Ascending aorta (tissue), 2 donors: ENCODE results near the gene CSMD2. TPM values are rescaled to one million over a fixed set of nuclear protein-coding genes. Genes with fewer than 3 reads are reported as not detected.

Experiments
- DNase-seq, 2 donors: peaks; one replicate each; pipeline ENCODE4 v3.0.0-alpha.2; 2019; ENCODE audit warnings: low spot score in 2 of 2
- H3K27ac ChIP-seq, 2 donors: fragments of 200-600 bp; sonication (generic); one replicate each; pipeline ENCODE4 v1.5.1; 2016 to 2017; ENCODE audit warnings: mild to moderate bottlenecking in 1 of 2
- H3K27me3 ChIP-seq: fragments of 200-600 bp; sonication (generic); one replicate; pipeline ENCODE4 v1.5.1; 2017
- H3K36me3 ChIP-seq, 2 donors: fragments of 200-600 bp; sonication (generic); one replicate each; pipeline ENCODE4 v1.5.1; 2016
- H3K4me1 ChIP-seq, 2 donors: fragments of 200-600 bp; sonication (generic); one replicate each; pipeline ENCODE4 v1.5.1; 2016 to 2017; ENCODE audit warnings: mild to moderate bottlenecking in 1 of 2
- H3K4me3 ChIP-seq, 2 donors: fragments of 200-600 bp; sonication (generic); one replicate each; pipeline ENCODE4 v1.5.1; 2016 to 2017; ENCODE audit warnings: mild to moderate bottlenecking in 1 of 2
- H3K9me3 ChIP-seq, 2 donors: fragments of 200-600 bp; sonication (generic); one replicate each; pipeline ENCODE4 v1.5.1; 2016
- intact Hi-C: fragments of 100-400 bp; cut with DNase I; formaldehyde crosslinking; loops from one replicate; pipeline ENCODE4 v1.15.1; 2023
- total RNA-seq: library from RNA; depleted of rRNA; stranded (reverse); fragments of >200 nt; gene quantifications from one replicate; pipeline ENCODE4 v1.1.0, GENCODE V29; 2016
- TF ChIP-seq, protein P1 (sequence below), 3 experiments: fragments of 200-600 bp in 2 of 3; fragments of 450-650 bp in 1 of 3; sonication (generic) in 2 of 3; IDR thresholded peaks; one replicate each; pipeline ENCODE4 v1.5.1; 2016 to 2019; ENCODE audit warnings: antibody characterized with exemption in 3 of 3, mild to moderate bottlenecking in 1 of 3, moderate library complexity in 1 of 3

The CSMD2 gene
- total RNA-seq, 1 donor from 2014 or later = 10.9 TPM

DNA sequence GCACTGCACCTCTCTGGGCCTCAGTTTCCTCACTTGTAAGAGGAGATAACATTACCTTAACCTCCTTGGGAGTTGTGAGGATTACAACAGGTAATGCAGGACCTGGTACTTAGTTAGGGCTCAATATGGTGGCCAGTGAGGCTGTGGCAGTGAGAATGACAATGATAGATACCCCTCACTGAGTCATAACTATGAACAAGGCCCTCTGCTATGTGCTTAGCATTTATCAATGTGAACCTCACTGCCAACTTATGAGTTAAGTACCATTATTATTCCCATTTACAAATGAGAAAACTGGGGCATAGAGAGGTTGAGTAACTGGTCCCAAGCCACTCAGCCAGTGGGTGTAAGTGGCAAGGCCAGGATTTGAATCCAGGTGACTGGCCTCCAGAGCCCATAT lies 236.8 kb downstream of the CSMD2 start:
- Histone ChIP-seq H3K9me3 (peaks cover 0 to 8% of the 10 kb centered on the region in 2 donors), H3K36me3 (no peaks in the 10 kb centered on the region), H3K27me3 (no peaks in the 10 kb centered on the region), H3K27ac (no peak overlapping the region), H3K4me1 (no peaks in the 10 kb centered on the region), H3K4me3 (no peak overlapping the region)
- no peak for DNase-seq
- intact Hi-C loops = no loop called here
- TF ChIP-seq, protein P1, sequence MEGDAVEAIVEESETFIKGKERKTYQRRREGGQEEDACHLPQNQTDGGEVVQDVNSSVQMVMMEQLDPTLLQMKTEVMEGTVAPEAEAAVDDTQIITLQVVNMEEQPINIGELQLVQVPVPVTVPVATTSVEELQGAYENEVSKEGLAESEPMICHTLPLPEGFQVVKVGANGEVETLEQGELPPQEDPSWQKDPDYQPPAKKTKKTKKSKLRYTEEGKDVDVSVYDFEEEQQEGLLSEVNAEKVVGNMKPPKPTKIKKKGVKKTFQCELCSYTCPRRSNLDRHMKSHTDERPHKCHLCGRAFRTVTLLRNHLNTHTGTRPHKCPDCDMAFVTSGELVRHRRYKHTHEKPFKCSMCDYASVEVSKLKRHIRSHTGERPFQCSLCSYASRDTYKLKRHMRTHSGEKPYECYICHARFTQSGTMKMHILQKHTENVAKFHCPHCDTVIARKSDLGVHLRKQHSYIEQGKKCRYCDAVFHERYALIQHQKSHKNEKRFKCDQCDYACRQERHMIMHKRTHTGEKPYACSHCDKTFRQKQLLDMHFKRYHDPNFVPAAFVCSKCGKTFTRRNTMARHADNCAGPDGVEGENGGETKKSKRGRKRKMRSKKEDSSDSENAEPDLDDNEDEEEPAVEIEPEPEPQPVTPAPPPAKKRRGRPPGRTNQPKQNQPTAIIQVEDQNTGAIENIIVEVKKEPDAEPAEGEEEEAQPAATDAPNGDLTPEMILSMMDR (IDR thresholded peaks at IDR 0.05) = no peak

DNA sequence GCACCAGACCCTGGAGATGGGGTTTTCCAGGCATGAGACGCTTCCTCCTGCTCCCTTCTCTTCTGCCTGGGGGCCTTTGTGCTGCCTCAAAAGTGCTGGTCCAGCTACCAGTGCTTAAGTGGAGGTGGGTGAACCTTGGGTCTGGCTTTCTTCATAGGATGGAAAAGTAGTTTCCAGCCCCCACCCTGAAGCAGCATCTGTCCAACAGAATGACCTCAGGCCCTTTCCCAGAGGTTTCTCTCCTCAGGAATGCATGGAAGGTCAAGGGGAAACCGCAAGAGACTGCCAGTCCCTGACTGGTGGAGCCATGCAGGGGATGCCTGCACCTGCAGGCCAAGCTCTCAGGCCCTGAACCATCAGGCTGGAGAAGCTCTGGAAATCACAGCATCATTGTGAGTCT lies 237.3 kb downstream of the CSMD2 start:
- no peak overlapping the region for H3K4me3 ChIP-seq
- no peaks in the 10 kb centered on the region for H3K4me1 ChIP-seq
- no peaks in the 10 kb centered on the region for H3K27me3 ChIP-seq
- intact Hi-C loops = no loop called here
- peaks cover 0 to 8% of the 10 kb centered on the region in 2 donors for H3K9me3 ChIP-seq
- no peak overlapping the region for H3K27ac ChIP-seq
- no peaks in the 10 kb centered on the region for H3K36me3 ChIP-seq
- DNase-seq = no peak
- TF ChIP-seq, protein P1 (IDR thresholded peaks at IDR 0.05) = no peak

- intact Hi-C loops = no loop called here
These were observed 239.4 kb downstream of the CSMD2 start for GRCh38 chr1:33925586-33925985.

DNA sequence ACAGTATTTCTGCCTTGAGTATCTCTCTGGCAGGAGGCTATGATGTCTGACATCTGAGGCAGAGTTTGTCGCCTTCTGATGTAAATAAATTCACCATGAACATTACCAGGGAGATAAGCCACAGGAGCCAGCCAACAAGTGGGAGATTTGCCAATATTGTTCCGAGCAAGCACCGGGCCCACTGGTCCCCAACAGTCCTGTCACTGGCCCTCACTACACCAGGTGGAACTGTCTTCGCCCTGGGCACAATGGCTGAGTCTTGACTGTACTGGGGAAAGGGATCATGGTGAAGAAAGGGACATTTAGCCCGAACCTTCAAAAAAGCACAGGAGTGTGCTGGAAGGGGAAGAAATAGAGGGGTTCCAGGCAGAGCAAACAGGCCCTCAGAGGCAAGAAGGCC lies 243.7 kb downstream of the CSMD2 start:
- DNase-seq = no peak
- intact Hi-C loops = no loop called here
- Histone ChIP-seq H3K27ac (no peak overlapping the region), H3K27me3 (no peaks in the 10 kb centered on the region), H3K4me1 (no peaks in the 10 kb centered on the region), H3K36me3 (no peaks in the 10 kb centered on the region), H3K4me3 (no peak overlapping the region), H3K9me3 (peaks cover 0 to 8% of the 10 kb centered on the region in 2 donors)
- TF ChIP-seq, protein P1 (IDR thresholded peaks at IDR 0.05) = no peak

More at GRCh38 chr1:33925586-33925985, 239.4 kb downstream of the CSMD2 start:
- TF ChIP-seq, protein P1 (IDR thresholded peaks at IDR 0.05) = no peak
- Histone ChIP-seq H3K4me3 (no peak overlapping the region), H3K27ac (no peak overlapping the region), H3K27me3 (no peaks in the 10 kb centered on the region), H3K36me3 (no peaks in the 10 kb centered on the region), H3K9me3 (peaks cover 0 to 8% of the 10 kb centered on the region in 2 donors), H3K4me1 (no peaks in the 10 kb centered on the region)
- no peak for DNase-seq

GRCh38 chr1:33918368-33918767 lies 246.7 kb downstream of the CSMD2 start:
- Histone ChIP-seq H3K4me3 (no peak overlapping the region), H3K36me3 (no peaks in the 10 kb centered on the region), H3K9me3 (no peaks in the 10 kb centered on the region), H3K4me1 (no peaks in the 10 kb centered on the region), H3K27ac (no peak overlapping the region), H3K27me3 (no peaks in the 10 kb centered on the region)
- no peak for DNase-seq
- intact Hi-C loops = no loop called here
- TF ChIP-seq, protein P1 (IDR thresholded peaks at IDR 0.05) = no peak

DNA sequence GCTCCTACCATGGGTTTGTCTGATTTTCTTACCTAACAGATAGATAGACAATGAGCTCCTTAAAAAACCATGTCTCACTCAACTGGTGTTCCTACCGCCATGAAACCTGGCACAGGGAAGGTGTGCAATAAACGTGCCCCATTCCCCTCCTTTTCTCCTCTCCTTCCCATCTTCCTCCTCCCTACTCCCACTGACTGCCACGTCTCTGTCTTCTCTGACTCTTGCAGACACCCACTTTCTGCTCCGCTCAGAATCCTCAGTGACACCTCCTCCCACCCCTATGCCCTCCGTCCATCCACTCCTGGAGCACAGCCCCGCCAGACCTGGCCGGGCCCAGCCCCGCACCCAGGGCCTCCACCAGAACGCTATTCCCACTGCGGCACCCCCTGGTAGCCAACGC lies 248.2 kb downstream of the CSMD2 start:
- DNase-seq = no peak
- TF ChIP-seq, protein P1 (IDR thresholded peaks at IDR 0.05) = no peak
- Histone ChIP-seq H3K9me3 (no peaks in the 10 kb centered on the region), H3K27me3 (no peaks in the 10 kb centered on the region), H3K36me3 (no peaks in the 10 kb centered on the region), H3K4me1 (no peaks in the 10 kb centered on the region), H3K27ac (no peak overlapping the region), H3K4me3 (no peak overlapping the region)
- intact Hi-C loops = no loop called here
